Measurements from ENCODE around the gene HES7. TPM values are rescaled to one million over a fixed set of nuclear protein-coding genes. Genes with fewer than 3 reads are reported as not detected.
"Not testable (repeated sequence)": the region's sequence is repeated elsewhere in the genome, so short reads cannot be mapped to it uniquely, and the experiment has no call there.

Gene HES7
- total RNA-seq, 1 donor: not detected

DNA sequence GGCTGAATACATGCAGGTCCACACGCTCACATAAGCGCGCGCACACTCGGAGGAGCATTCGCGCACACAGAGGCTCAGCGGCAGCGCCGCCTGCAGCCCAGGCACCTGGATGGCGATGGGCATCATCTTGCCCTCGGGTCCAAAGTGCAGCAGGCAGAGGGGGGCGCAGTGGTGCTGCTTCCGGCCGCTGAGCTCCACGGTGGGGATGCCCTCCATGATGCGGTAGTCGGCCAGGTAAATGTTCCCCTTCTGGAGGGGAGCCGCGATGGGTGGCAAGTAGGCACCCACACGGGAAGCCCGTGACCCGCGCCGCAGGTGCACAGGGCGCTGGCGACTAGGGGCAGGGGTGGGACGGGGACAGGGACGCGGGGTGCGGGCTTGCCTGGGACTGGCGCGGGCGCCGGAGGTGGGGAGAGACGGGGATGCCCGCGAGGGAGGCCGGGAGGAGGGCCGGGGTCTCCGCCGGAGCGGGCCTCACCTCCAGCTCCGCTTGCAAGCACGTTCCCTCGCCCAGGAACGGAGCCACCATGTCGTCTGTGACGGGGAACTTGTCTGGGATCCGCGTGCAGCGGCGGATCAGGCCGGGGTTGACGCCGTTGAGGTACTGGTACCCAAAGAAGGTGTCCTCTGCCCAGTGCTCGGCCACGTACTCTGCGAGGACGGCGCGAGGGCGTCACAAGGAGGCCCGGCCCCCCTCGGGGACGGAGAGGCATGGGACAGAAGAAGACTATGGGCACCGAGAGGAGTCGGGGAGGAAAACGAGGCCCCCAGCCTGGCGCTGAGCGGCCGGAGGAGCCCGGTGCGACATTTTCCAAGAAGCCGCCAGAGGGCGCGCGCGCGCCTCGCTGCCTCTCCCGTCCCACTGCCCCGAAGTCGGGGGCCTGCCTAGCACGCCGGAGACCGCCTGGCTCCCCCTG lies 44.4 kb downstream of the HES7 start:
- H3K4me3 ChIP-seq (ENCODE audit: insufficient read depth, low read length): peak overlapping the region; percentile 61
- H3K27ac ChIP-seq (ENCODE audit: low read depth, low read length): no peak overlapping the region
- no peaks in the 10 kb centered on the region for H3K36me3 ChIP-seq (ENCODE audit: insufficient read depth, low read length)
- H2AFZ ChIP-seq (ENCODE audit: low read length): peak overlapping the region; percentile 91
- no peaks in the 10 kb centered on the region for H3K9me3 ChIP-seq (ENCODE audit: low read depth, low read length)
- peak overlapping the region; percentile 87 for H3K4me2 ChIP-seq (ENCODE audit: insufficient read depth, low read length)
- no peaks in the 10 kb centered on the region for H3K79me2 ChIP-seq (ENCODE audit: insufficient read depth, low read length)
- TF ChIP-seq, protein P1, sequence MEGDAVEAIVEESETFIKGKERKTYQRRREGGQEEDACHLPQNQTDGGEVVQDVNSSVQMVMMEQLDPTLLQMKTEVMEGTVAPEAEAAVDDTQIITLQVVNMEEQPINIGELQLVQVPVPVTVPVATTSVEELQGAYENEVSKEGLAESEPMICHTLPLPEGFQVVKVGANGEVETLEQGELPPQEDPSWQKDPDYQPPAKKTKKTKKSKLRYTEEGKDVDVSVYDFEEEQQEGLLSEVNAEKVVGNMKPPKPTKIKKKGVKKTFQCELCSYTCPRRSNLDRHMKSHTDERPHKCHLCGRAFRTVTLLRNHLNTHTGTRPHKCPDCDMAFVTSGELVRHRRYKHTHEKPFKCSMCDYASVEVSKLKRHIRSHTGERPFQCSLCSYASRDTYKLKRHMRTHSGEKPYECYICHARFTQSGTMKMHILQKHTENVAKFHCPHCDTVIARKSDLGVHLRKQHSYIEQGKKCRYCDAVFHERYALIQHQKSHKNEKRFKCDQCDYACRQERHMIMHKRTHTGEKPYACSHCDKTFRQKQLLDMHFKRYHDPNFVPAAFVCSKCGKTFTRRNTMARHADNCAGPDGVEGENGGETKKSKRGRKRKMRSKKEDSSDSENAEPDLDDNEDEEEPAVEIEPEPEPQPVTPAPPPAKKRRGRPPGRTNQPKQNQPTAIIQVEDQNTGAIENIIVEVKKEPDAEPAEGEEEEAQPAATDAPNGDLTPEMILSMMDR (IDR thresholded peaks at IDR 0.05; ENCODE audit: extremely low read depth, low read depth, low read length): peak; percentile 71
- H4K20me1 ChIP-seq (ENCODE audit: insufficient read depth, low read length): no peaks in the 10 kb centered on the region
- peaks cover 2% of the 10 kb centered on the region for H3K4me1 ChIP-seq (ENCODE audit: insufficient read depth, low read length)
- H3K27me3 ChIP-seq (ENCODE audit: insufficient read depth, low read length): peaks cover 57% of the 10 kb centered on the region
- peak; percentile 98 for DNase-seq (ENCODE audit: insufficient read length, low spot score, missing footprints)

DNA sequence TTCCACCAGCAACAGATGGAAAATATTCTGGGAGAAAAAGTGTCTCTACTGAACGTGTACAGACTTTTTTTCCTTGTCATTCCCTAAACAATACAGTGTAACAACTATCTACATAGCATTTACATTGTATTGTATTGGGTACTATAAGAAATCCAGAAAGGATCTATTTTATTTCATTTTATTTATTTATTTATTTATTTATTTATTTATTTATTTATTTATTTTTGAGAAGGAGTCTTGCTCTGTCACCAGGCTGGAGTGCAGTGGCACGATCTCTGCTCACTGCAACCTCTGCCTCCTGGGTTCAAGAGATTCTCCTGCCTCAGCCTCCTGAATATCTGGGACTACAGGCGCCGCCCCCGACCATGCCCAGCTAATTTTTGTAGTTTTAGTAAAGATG lies 46.0 kb downstream of the HES7 start:
- not testable (repeated sequence) for DNase-seq (ENCODE audit: insufficient read length, low spot score, missing footprints); H3K4me2 ChIP-seq (ENCODE audit: insufficient read depth, low read length); H3K36me3 ChIP-seq (ENCODE audit: insufficient read depth, low read length); H3K9me3 ChIP-seq (ENCODE audit: low read depth, low read length); H3K79me2 ChIP-seq (ENCODE audit: insufficient read depth, low read length); H3K27ac ChIP-seq (ENCODE audit: low read depth, low read length); H2AFZ ChIP-seq (ENCODE audit: low read length); H3K4me3 ChIP-seq (ENCODE audit: insufficient read depth, low read length); H4K20me1 ChIP-seq (ENCODE audit: insufficient read depth, low read length); H3K4me1 ChIP-seq (ENCODE audit: insufficient read depth, low read length)
- peaks cover 65% of the 10 kb centered on the region for H3K27me3 ChIP-seq (ENCODE audit: insufficient read depth, low read length)

DNA sequence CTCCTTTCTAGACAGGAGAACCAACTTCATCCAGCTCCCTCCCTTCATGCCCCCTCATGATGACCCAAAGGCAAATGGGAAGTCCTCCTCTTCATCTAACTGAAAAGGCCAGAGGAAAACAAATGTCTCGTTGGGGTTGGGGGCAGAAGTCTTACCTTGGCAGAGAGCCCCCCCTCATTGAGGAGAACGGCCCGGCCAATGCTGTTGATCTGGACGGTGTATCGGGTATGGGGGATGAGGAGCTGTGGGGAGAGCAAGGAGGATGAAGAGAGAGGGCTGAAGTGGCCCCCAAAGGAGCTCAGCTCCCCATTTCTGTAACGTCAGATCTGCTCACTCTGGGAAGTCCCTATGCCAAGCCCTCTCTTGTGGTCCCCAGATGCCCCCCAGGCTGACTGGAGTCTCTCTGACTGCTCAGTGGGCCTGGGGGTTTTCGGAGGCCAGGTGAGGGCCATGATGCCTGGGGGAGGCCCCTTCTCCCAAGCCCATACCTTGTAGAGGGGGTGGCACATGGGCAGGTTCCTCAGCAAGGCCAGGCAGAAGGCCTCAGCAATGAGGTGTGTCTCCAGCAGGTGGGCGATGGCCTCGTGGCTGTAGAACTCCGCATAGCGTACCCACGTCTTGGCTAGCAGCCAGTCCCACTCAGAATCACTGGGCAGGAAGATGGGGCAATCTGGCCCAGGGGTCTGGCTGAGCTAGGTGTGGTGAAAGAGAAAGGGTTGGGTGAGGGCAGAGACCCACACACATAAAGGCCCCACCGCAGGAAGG lies 47.2 kb downstream of the HES7 start:
- Histone ChIP-seq H3K4me1 (ENCODE audit: insufficient read depth, low read length) (peaks cover 2% of the 10 kb centered on the region), H3K4me3 (ENCODE audit: insufficient read depth, low read length) (no peak overlapping the region), H3K79me2 (ENCODE audit: insufficient read depth, low read length) (no peaks in the 10 kb centered on the region), H3K4me2 (ENCODE audit: insufficient read depth, low read length) (no peak overlapping the region), H3K27ac (ENCODE audit: low read depth, low read length) (no peak overlapping the region), H4K20me1 (ENCODE audit: insufficient read depth, low read length) (no peaks in the 10 kb centered on the region), H3K27me3 (ENCODE audit: insufficient read depth, low read length) (peaks cover 71% of the 10 kb centered on the region), H2AFZ (ENCODE audit: low read length) (no peak overlapping the region), H3K9me3 (ENCODE audit: low read depth, low read length) (no peaks in the 10 kb centered on the region), H3K36me3 (ENCODE audit: insufficient read depth, low read length) (no peaks in the 10 kb centered on the region)
- no peak for DNase-seq (ENCODE audit: insufficient read length, low spot score, missing footprints)
- TF ChIP-seq, protein P1 (IDR thresholded peaks at IDR 0.05; ENCODE audit: extremely low read depth, low read depth, low read length): no peak

DNA sequence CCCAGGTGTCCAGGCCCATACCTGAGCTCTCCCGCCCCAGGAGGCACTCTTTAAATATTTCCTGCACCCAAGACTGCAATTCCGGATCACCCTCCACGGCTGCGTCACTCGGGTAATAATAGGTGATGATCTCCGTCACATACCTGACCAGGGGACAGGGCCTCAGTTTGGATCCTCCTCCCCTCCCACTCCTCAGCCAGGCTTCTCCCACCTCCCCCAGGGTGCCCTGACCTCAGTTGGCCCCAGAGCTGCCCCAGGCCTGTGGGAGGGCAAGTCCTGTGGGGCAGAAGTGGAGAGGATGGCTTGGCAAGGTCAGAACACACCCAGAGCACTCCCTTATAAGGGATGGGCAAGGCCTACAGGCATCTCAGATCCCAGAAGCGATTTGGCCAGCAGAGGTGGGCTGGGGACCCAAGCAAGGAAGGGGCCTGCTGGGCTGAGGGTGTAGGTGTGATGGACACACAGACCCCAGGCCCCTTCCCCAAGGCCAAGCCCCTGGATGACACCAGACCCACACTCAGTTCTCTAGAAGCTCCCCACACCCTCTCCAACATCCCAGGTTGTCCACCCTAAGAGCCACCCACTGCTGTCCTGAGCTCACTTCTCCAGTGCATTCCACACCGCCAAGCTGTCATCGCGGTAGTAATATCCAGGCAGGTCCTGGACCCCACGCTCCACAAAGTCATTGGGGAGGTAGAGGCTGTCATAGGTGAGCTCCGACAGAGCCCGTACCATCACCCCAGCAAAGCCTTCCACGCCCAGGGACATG lies 48.1 kb downstream of the HES7 start:
- Histone ChIP-seq H3K79me2 (ENCODE audit: insufficient read depth, low read length) (no peaks in the 10 kb centered on the region), H3K9me3 (ENCODE audit: low read depth, low read length) (no peaks in the 10 kb centered on the region), H3K4me3 (ENCODE audit: insufficient read depth, low read length) (no peak overlapping the region), H4K20me1 (ENCODE audit: insufficient read depth, low read length) (no peaks in the 10 kb centered on the region), H3K27me3 (ENCODE audit: insufficient read depth, low read length) (peaks cover 75% of the 10 kb centered on the region), H2AFZ (ENCODE audit: low read length) (no peak overlapping the region), H3K4me1 (ENCODE audit: insufficient read depth, low read length) (peaks cover 2% of the 10 kb centered on the region), H3K36me3 (ENCODE audit: insufficient read depth, low read length) (no peaks in the 10 kb centered on the region), H3K27ac (ENCODE audit: low read depth, low read length) (no peak overlapping the region), H3K4me2 (ENCODE audit: insufficient read depth, low read length) (no peak overlapping the region)
- TF ChIP-seq, protein P1 (IDR thresholded peaks at IDR 0.05; ENCODE audit: extremely low read depth, low read depth, low read length): no peak
- peak; percentile 65 for DNase-seq (ENCODE audit: insufficient read length, low spot score, missing footprints)
